Stimulated activated naive CD4-positive, alpha-beta T cell (primary cell): ENCODE data around the gene DNAJC18.
"Not testable (repeated sequence)": the region's sequence is repeated elsewhere in the genome, so short reads cannot be mapped to it uniquely, and the experiment has no call there.

Source experiments
- DNase-seq, 6 experiments: peaks; one replicate each; lab custom pipeline; 2025; lab: John Stamatoyannopoulos, UW

DNAJC18 gene

DNA sequence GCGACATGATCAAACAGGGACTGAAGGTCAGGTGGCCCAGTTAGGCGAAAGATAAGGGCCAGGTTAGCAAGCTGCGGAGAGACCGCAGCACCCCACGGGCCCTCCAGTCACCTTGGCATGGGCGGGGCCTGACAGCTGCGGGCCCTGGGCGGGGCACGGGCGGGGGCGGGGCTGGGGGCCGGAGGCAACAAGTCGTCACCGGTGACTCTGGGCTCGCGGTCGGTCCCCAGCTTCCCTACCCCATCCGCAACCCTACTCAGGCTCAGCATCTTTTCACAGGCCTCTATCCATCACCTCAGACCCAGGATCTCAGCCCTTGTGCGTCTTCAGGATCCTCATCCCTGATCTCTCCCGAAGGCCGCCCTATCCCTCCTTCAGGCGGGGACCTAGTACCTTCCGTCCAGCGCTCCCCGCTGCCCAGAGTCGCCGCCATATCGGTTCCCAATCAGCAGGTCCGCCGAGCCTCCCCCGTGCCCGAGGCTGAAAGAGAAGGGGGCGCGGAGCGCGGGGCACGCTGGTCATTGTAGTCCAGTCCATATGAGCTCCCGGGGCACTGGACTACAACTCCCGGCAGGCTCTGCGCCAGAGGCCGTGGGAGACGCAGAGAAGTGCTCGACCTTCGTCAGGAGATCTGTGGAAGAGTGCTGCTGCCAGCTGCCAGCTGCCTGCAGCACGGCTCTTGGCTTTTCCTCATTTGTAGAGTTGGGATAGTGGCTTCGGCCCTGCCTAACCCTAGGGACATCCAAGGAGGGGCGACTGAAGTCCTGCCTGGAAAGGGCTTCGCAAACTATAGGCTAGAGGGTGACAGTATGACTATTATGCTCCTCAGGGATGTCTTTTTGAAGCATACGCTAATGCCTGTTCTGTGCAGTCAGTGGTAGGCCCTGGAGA is at the start of gene DNAJC18:
DNAJC18 (minus strand) TSS at position 513 of the 891 bp plus-strand sequence; CDS start at position 433, 80 bp downstream.
- peak; percentile 75 to 92 (median 84) for DNase-seq

DNA sequence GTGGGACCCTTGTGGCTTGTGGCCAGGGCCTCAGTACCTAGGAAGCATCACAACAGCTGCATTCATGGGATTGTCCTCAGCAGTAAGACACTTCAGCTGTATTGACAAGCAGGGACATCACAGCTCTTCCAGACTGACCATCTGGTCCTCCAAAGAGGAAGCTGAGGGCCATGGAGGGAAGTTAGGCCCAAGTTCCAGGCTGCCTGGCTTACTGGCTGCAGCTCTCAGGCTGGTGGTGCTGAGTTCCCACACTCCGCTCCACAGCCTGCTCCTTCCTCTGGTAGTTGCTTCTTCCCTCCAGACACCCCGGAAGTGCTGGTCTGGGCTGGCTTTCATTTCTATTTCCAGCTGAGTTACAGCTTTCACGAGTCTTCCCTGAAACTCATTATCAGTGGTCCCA is 48.9 kb upstream of the DNAJC18 start:
- no peak for DNase-seq

DNA sequence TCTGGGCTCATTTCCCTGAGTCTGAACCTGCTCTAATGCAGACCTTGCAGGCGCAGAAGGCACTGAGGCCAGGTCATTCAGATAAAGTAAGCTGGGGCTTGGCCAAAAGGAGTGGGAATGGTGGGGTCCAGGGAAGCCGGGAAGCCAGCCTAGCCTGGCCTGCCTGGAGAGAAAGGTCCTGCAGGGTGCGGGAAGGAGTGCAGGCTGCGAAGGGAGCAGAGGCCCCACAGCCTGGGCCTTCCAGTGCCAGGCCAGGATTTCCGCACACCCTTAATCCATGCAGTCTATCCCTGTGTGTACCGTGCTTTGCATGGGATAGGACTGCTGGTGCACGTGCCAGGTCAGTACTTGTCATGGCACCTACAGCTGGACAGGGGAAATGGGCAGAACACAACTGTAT is 46.9 kb upstream of the DNAJC18 start:
- no peak for DNase-seq

DNA sequence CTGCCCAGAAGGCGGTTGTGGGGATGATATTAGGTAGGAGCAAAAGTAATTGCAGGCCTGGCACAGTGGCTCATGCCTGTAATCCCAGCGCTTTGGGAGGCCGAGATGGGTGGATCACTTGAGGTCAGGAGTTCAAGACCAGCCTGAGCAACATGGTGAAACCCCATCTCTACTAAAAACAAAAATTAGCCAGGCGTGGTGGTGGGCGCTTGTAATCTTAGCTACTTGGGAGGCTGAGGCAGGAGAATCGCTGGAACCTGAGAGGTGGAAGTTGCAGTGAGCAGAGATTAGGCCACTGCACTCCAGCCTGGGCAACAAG is 43.5 kb upstream of the DNAJC18 start:
- DNase-seq: not testable (repeated sequence)

DNA sequence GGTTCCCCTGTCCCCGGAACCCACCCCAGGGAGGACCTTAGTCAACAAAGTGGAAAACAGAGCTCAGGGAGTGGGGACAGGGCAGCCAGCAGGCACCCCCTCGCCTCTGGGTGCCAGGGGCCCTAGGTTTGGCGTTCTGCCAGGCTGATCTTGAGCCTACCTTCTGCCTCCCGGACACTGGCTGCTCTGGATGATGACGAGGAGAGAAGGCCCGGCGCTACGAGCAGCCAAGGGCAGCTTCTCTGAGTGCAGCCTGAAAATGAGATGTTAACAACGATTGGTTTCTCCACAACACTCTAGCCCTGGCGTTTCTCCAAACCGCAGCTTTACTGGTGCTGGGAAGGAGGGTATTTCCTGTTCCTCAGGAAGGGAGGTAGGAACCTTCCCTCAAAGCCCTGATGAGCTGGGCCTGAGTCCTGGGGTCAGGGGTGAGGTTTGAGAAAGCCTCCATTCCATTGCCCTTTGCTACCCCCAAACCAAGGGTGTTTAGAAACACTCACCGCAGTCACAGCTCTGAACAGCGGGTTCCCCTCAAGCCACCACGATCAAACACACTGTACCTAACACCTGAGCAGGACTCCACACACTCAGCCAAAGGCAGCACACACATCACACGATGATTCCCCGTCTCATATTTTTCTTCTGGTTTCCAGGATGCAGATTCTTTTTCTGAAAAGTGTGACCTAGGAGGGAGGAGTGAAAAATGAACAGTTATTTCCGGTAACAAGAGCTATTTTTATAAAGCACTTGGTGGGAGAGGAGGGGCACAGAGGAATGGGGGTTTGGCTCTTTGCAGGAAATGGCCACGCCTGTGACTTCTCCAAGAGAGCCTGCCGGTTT is 42.9 kb upstream of the DNAJC18 start, which contains the start of gene STING1:
STING1 (minus strand) TSS at position 709 of the 840 bp plus-strand sequence. CDS start 1,054 bp downstream, outside the sequence.
- DNase-seq: peak; percentile 53 to 81 (median 68)

DNA sequence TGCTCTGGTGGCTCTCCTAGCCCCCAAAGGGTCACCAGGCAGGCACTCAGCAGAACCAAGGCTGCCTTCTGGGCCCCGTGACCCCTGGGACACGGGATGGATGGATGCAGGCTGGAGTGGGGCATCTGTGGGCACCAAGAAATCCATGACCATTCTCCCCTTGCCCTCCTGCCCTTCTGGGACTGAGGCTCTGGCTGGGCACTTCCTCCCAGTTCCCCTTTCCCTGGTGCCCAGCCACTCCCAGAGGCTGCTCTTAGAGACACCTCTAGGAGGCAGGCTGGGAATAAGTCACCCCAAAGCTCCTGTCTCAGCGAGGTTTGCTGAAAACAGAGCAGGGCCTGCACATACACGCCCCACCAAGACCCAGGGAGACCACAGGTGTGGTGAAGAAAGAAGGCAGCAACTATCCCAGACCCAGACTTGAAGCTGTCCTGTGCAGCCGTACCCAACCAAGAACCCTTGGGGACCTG is 42.3 kb upstream of the DNAJC18 start:
- peak in 1 of 6 experiments; percentile 54 for DNase-seq

DNA sequence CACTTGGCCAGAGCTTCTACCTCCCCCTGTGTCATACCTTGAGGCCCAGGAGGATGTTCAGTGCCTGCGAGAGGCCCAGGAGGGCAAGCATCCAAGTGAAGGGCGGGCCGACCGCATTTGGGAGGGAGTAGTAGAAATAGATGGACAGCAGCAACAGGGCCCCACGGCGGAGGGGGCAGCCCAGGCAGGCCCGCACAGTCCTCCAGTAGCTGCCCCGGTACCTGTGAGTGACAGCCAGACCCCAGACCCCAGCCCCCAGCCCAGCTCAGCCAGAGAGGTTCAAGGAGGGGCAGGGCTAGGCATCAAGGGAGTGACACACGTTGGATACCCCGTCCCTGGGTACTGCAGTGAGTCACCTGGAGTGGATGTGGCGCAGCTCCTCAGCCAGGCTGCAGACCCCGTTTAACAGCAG is 41.8 kb upstream of the DNAJC18 start:
- DNase-seq: peak in 1 of 6 experiments; percentile 3

DNA sequence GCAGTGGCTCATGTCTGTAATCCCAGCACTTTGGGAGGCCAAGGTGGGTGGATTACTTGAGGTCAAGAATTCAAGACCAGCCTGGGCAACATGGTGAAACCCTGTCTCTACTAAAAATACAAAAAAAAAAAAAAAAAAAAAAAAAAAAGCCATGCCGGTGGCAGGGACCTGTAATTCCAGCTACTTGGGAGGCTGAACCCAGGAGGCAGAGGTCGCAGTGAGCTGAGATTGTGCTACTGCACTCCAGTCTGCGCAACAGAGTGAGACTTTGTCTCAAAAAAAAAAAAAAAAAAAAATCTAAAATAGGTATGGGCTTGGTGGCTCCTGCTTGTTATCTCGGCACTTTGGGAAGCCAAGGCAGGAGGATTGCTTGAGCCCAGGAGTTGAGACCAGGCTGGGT is 40.4 kb upstream of the DNAJC18 start:
- DNase-seq: not testable (repeated sequence)

DNA sequence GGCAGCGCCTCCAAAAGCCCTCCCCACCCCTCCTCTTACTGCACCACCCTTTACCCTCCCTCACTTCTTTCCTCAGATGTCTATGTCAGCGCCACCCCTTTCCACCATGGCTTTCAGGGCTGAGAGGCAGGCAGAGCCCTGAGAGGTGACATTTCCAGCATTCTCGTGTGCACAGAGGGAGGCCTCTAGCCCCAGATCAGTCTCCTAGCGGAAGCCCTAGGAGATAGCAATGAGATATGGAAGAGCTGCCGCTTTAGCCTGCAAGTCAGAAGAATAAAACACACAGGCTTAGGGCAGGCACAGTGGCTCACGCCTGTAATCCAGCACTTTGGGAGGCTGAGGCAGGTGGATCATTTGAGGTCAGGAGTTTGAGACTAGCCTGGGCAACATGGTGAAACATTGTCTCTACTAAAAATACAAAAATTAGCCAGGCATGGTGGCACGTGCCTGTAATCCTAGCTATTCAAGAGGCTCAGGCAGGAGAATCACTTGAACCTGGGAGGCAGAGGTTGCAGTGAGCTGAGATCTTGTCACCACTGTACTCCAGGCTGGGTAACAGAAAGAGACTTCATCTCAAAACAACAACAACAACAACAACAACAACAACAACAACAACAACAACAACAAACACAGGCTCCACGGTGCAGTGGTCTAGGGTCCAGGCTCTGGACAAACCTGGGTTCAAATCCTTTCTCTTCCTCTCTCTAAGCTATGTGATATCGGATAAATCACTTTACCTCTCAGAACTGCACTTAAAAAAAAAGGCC is 39.5 kb upstream of the DNAJC18 start:
- DNase-seq: not testable (repeated sequence)

DNA sequence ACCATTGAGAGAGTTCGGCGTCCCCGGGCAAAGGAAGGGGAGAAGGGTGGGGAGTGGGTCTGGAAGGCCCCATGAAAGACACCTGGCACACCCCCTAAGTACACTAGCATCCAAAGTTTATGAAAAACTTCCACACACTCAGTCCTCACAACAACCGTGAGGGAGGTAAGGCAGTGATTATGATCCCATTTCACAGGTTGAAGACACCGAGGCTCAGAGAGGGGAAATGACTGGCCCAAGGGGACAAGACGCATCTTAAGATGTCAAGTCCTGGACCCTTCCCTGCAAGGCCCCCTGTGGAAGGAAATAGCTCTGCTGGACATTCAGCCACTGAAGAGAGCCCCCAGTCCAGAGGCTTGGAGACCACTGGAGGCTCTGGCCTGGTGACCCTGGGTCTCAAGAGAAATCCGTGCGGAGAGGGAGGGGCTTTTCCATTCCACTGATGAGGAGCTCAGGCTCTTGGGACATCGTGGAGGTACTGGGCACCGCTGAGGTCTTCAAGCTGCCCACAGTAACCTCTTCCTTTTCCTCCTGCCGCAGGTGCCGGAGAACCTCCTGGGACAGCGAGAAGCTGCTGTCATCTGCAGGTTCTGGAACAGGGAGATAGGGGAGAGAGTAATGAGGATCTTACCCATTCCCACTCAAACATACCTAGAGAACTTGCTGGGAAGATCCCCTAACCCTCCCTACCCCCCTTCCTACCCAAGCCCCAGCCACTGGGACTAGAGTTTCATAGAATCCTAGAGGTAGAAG is 36.7 kb upstream of the DNAJC18 start:
- no peak for DNase-seq

DNA sequence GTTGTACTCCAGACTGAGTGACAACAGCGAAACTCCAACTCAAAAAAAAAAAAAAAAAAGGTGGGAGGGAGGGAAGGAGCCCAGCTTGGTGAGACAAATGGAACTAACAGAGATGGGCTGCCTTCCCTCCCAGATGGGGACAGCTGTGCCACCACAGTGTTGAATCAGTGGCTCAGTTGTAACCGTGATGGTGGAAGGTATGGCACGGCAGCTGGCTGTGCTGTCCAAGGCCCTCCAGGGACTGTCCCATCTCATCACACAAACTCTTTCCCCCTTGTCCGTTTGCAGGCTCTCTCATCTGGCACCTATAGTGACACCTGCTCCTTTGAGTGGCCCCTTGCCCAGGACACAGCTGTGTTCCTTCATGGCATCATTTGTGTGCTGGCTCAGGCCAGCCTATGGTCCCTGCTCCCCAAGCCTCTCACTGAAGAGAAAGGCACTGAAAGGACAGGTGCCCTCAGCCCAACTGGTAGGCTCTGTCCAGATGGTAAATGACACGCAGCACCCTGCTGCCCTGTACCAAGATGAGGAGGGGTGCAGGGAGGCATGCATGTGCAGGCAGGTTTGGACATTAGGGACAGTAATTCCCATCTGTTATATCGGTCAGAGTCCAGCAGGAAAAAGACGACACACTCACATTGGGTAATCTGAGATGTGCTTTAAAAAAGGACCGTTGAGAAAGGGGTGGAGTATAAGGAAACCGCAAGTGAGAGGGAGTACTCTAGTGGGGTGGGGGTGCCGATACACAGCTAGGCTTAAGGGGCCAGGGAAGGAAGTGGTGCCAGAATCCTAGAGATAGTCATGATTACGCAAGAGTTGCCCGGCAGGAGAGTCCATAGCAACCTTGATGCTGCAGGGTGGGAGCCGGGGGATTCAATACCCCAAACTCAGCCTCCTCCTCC is 35.8 kb upstream of the DNAJC18 start:
- DNase-seq: peak in 4 of 6 experiments; percentile 7 to 39 (median 30)

DNA sequence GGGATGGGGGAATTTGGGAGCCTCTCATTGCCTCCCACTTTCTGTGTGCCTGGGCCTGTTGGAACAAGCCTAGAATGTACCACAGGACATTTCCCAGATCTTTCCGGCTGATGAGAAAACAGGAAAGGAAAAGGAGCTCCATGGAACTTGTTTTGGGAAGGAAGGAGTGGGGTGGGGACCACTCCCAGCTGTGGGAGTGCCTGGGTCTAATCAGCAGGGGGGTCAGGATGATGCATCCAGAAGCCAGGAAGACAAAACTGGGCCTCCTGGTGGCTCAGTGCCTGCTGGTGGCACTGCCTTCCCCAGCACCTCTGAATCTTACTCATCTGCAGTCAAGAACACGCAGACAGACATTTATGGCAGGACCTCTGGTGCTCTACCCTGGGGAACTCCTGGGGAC is 34.2 kb upstream of the DNAJC18 start:
- no peak for DNase-seq

DNA sequence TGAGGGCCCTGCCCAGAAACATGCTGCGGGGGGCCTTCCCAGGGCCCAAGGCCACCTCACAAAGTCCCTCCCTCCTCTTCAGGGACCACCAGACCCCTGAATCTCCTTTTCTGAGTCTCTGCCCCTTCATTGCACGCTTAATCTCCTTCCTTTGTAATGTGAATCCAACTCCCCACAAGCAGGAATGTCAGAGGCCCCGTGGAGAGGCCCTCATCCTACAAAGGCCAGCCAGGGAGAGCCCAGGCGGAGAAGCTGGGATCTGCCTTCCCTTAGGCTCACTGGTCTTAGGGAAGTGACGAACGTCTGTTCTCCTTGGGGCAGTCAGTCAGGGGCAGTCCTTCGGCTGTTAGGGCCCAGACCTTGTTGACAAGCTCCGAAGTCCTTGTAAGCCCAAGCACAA is 33.8 kb upstream of the DNAJC18 start:
- no peak for DNase-seq

DNA sequence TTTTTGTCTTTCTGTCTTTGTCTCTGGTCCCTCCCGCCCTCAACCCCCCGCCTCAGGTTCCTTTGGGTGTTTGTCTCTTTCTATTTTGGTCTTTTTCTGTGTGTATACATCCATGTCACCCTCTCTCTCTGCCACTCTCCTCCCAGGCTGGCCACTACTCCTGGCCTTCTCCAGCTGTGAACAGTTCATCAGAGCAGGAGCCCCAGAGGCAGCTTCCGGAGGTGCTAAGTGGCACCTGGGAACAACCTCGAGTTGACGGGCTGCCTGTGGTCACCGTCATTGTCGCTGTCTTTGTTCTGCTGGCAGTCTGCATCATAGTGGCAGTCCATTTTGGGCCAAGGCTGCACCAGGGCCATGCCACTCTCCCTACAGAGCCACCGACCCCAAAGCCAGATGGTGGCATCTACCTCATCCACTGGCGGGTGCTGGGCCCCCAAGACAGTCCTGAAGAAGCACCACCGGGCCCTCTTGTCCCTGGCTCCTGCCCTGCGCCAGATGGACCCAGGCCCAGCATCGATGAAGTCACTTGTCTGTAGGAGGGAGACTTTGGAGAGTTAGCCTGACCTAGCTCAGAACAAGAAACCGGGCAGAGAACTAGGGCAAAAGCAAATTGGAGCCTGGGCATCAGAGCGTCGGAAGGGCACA is 33.2 kb upstream of the DNAJC18 start:
- DNase-seq: no peak

DNA sequence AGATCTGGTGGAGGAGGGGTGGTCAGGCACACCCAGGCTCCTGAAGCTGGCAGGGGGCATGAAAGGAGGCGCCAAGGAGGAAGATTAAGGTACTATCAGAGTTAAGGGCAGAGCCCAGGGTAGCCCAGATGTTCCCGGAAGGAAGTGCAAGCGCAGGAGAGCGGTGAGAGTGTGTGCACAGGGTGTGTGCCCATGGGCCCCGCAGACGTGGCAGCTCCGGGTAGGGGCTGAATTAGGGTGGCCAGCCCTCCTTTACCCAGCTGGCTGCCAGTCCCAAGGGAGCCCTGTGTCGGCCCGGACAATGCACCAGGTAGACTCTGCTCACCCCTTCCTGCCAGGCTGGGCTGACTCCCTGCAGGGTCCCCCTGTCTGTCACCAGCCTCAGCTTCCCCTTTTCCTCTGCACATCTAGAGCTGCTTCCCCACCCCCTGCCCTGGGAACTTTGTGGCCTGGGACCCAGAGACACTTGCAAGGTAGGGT is 31.5 kb upstream of the DNAJC18 start, which contains the start of gene SMIM33:
SMIM33 (plus strand) TSS at position 184 of the 480 bp plus-strand sequence; CDS start at position 302, 118 bp downstream.
- DNase-seq: peak in 5 of 6 experiments; percentile 7 to 49 (median 27)

DNA sequence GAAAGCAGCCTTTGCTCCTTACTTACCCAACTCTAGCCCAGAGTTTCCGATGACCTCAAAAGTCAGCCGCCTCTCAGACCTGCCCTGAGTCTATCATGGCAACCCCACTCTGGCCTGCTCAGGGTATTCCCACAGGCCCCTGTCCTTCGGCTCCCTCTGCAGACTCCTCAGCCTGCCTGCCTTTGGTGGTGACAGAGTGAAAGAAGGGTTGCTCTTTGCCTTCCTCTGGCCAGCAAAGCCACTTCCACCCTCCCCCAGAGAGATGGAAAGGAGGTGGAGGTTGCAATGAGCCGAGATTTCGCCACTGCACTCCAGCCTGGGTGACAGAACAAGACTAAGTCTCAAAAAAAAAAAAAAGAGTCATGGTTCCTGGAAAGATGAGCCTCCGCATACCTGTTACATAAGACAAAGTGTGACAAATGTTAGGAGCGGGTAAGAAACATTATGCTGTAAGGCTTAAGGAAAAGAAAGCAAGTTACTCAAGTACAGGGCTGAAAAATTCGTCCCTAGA is 29.2 kb upstream of the DNAJC18 start:
- no peak for DNase-seq

DNA sequence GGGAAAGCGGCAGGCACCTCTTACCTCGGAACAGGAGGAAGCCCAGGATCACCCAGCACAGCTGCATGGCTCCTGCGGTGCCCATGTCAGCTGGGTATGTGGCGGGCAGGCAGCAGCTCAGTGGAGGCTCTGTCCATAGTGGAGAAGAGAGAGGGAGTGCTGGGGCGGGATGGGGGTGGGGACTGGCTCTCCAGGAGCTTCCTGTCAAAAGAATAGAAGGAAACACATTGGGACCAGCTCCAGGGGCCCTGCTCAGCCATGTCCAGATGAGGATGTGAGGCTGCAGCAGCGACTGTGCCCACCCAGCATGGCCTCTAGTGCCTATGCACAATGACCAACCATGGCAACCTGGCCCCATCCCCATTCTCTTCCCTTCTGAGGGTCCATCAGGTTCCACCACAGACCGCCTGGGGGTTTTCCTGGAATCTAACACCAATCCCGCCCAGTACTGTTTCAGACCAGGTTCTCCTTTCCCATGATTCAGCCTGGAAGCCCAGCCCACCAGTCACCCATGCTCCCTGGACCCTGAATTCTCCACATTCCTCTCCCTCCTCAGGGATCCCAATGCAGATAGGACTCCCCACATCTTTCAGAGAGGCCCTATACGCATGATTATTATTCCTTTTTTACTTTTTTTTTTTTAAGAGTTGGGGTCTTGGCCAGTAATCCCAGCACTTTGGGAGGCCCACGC is 23.4 kb upstream of the DNAJC18 start, which contains the start of gene ECSCR:
ECSCR (minus strand) TSS at position 158 of the 691 bp plus-strand sequence; CDS start at position 85, 73 bp downstream.
- no peak for DNase-seq

DNA sequence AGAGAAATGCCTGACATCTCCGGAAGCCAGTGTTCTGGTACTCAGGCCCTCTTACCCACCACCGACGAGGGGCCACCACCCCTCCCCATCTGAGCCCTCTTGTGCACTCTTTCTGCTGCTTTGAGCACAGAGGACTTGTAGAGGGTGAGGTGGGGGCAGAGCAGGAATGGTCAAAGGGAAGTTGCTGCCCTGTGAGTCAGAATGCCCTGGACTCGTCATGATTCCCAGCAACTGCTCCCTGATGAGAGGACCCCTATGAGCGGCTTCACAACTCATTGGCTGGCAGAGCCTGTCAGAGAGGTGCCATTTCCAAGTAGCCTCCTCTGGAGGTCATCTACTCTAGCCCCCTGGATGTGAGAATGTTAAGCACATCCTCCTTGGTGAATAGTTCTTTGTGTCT is 22.4 kb upstream of the DNAJC18 start:
- no peak for DNase-seq
